ENCODE results near the gene MRPS10. TPM values are rescaled to one million over a fixed set of nuclear protein-coding genes. Genes with fewer than 3 reads are reported as not detected.

Gene MRPS10
- polyA plus RNA-seq, result 38.6 and 41.2 TPM in 2 replicates

GRCh38 chr6:42217519-42218367 lies at the start of gene MRPS10:
TSS of gene MRPS10 (minus strand) at chr6:42217861. CDS start at chr6:42217849, 12 bp downstream.

DNA sequence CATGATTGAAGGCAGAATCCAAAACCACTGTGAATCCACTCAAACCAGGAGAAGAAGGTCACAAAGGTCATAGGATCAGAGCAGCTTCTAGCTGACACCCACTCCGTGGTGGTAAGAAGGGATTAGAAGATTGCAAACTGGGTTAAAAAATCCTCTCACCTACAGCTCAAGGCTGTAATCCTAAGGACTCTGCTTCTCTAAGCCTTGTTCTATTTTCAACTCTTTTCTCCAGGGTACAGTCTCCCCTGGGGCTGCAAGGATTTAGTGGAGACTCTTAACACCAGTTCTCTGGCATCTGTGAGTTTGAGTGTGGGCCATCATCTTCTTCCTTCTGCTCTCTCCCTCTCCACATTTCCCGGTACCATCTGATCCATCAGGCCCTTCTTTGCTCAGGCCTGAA lies 44.6 kb downstream of the MRPS10 start, which contains the start of gene GUCA1A:
TSS of gene GUCA1A (plus strand) at position 264 of the 400 bp plus-strand sequence. CDS start 250 bp downstream, outside the sequence.

Other genes with a start within 250 kb of the MRPS10 start
- gene TAF8, start 167.3 kb downstream of the MRPS10 start, polyA plus RNA-seq, result 14.6 and 20.1 TPM in 2 replicates
- not detected in 2 replicates for gene C6orf132, start 75.2 kb downstream of the MRPS10 start, polyA plus RNA-seq
- 0.69 TPM in 1 of 2 replicates, not detected in the other for gene GUCA1A, start 44.5 kb downstream of the MRPS10 start, polyA plus RNA-seq
- gene GUCA1B, start 22.9 kb downstream of the MRPS10 start, polyA plus RNA-seq, result not detected in 2 replicates
- 1.4 and 2.5 TPM in 2 replicates for gene TRERF1, start 234.1 kb upstream of the MRPS10 start, polyA plus RNA-seq